HG03064 (cell line): ENCODE results near the gene PCBP3.
"Not testable (repeated sequence)": the region's sequence is repeated elsewhere in the genome, so short reads cannot be mapped to it uniquely, and the experiment has no call there.

Experiments used
- ATAC-seq: cut with Tn5 transposase; IDR thresholded peaks from one replicate; pipeline ENCODE4 v1.9.1; 2021; ENCODE audit warnings: low read depth; ENCODE audit not compliant: unreplicated experiment

PCBP3 gene

GRCh38 chr21:45821998-45822397 is 178.5 kb downstream of the PCBP3 start:
- no peak for ATAC-seq

- no peak for ATAC-seq
Observed at GRCh38 chr21:45822429-45823099, 179.0 kb downstream of the PCBP3 start.

- ATAC-seq = no peak
Observed at GRCh38 chr21:45823100-45823681, 179.7 kb downstream of the PCBP3 start.

GRCh38 chr21:45824546-45825215 is 181.2 kb downstream of the PCBP3 start:
- ATAC-seq = no peak

- no peak for ATAC-seq
Observed at GRCh38 chr21:45825219-45825618, 181.7 kb downstream of the PCBP3 start.

- no peak for ATAC-seq
Observed at GRCh38 chr21:45826676-45827301, 183.3 kb downstream of the PCBP3 start.

- no peak for ATAC-seq
Observed at GRCh38 chr21:45827302-45827692, 183.8 kb downstream of the PCBP3 start.

GRCh38 chr21:45827881-45828579 is 184.5 kb downstream of the PCBP3 start:
- ATAC-seq = no peak

GRCh38 chr21:45828580-45829570 is 185.3 kb downstream of the PCBP3 start:
- no peak for ATAC-seq

- no peak for ATAC-seq
Observed at GRCh38 chr21:45829668-45830067, 186.1 kb downstream of the PCBP3 start.

GRCh38 chr21:45830221-45830640 is 186.7 kb downstream of the PCBP3 start:
- ATAC-seq = no peak

GRCh38 chr21:45830720-45831366 is 187.3 kb downstream of the PCBP3 start:
- no peak for ATAC-seq

GRCh38 chr21:45831991-45832740 is 188.6 kb downstream of the PCBP3 start:
- ATAC-seq = no peak

- ATAC-seq = not testable (repeated sequence)
Observed at GRCh38 chr21:45832741-45833235, 189.3 kb downstream of the PCBP3 start.

- ATAC-seq = no peak
Observed at GRCh38 chr21:45833414-45833813, 189.9 kb downstream of the PCBP3 start.

- ATAC-seq = no peak
Observed at GRCh38 chr21:45834026-45834715, 190.6 kb downstream of the PCBP3 start.

- no peak for ATAC-seq
Observed at GRCh38 chr21:45834821-45835293, 191.3 kb downstream of the PCBP3 start.
